ENCODE results near the gene SAP30BP.
A peak's percentile ranks its signal among the peaks of the same experiment; 100 is the strongest.

SAP30BP gene

DNA sequence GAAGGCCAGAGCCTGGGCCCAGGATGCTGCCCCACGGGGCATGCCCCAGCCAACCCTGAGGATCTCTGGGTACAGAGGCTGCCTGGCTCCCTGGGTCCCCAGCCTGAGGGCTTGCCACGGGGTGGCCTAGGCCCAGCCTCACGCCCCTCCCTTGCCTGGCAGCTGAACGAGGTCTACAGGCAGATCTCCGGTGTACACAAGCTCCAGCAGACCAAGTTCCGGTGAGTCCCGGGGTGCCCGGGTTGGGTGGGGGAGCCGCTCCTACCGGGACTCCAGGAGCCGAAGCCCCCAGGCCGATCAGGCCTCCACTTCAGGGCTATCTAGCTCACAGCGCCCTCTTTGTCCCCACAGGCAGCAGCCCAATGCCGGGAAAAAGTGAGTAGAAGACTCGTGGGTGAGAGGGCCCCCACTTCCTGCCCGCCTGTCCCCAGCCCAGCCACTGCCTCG is 73.5 kb downstream of the SAP30BP start:
- no peak overlapping the region for H3K27ac ChIP-seq
- TF ChIP-seq, protein P1, sequence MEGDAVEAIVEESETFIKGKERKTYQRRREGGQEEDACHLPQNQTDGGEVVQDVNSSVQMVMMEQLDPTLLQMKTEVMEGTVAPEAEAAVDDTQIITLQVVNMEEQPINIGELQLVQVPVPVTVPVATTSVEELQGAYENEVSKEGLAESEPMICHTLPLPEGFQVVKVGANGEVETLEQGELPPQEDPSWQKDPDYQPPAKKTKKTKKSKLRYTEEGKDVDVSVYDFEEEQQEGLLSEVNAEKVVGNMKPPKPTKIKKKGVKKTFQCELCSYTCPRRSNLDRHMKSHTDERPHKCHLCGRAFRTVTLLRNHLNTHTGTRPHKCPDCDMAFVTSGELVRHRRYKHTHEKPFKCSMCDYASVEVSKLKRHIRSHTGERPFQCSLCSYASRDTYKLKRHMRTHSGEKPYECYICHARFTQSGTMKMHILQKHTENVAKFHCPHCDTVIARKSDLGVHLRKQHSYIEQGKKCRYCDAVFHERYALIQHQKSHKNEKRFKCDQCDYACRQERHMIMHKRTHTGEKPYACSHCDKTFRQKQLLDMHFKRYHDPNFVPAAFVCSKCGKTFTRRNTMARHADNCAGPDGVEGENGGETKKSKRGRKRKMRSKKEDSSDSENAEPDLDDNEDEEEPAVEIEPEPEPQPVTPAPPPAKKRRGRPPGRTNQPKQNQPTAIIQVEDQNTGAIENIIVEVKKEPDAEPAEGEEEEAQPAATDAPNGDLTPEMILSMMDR (conservative IDR thresholded peaks at IDR 0.05) = no peak

DNA sequence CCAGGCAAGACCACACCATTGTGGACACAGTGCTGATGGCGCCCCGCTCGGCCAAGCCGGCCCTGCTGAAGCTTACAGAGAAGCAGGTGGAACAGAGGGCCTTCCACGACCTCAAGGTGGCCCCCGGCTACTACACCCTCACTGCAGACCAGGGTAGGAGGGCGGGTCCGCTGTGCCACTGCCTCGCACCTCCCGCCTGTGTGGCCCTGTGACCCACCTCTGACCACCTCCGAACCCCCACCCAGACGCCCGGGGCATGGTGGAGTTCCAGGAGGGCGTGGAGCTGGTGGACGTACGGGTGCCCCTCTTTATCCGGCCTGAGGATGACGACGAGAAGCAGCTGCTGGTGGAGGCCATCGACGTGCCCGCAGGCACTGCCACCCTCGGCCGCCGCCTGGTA is 75.2 kb downstream of the SAP30BP start:
- TF ChIP-seq, protein P1 (conservative IDR thresholded peaks at IDR 0.05) = no peak
- no peak overlapping the region for H3K27ac ChIP-seq

DNA sequence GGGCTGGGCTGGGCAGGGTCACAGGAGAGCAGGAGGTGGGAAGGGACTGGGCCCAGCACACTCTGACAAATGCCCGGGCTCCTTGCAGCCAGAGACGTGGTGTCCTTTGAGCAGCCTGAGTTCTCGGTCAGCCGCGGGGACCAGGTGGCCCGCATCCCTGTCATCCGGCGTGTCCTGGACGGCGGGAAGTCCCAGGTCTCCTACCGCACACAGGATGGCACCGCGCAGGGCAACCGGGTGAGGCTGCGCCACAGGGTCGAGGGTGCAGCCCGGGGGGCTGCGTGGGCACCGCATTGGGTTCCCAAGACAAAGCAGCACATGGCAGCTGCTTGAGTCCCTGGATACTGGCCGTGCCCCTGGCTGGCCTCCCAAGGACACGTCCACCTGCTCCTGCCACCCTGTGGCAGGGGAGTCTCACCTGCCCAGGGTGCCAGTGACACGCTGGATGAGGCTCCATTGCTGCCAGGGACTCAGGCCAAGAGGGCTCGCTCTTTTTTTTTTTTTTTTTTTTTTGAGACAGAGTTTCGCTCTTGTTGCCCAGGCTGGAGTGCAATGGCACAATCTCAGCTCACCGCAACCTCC is 76.6 kb downstream of the SAP30BP start:
- TF ChIP-seq, protein P1 (conservative IDR thresholded peaks at IDR 0.05) = no peak
- H3K27ac ChIP-seq = no peak overlapping the region

DNA sequence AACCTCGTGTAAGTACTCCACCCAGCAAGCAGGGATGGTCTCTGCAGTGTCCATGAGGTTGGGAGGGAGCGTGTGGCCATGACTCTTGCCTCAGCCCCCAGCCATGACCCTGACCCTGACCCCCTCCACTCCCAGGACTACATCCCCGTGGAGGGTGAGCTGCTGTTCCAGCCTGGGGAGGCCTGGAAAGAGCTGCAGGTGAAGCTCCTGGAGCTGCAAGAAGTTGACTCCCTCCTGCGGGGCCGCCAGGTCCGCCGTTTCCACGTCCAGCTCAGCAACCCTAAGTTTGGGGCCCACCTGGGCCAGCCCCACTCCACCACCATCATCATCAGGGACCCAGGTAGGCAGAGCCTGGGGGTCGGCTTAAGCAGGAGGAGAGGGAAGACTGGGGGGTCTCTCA is 81.6 kb downstream of the SAP30BP start:
- H3K27ac ChIP-seq = no peak overlapping the region
- TF ChIP-seq, protein P1 (conservative IDR thresholded peaks at IDR 0.05) = no peak

DNA sequence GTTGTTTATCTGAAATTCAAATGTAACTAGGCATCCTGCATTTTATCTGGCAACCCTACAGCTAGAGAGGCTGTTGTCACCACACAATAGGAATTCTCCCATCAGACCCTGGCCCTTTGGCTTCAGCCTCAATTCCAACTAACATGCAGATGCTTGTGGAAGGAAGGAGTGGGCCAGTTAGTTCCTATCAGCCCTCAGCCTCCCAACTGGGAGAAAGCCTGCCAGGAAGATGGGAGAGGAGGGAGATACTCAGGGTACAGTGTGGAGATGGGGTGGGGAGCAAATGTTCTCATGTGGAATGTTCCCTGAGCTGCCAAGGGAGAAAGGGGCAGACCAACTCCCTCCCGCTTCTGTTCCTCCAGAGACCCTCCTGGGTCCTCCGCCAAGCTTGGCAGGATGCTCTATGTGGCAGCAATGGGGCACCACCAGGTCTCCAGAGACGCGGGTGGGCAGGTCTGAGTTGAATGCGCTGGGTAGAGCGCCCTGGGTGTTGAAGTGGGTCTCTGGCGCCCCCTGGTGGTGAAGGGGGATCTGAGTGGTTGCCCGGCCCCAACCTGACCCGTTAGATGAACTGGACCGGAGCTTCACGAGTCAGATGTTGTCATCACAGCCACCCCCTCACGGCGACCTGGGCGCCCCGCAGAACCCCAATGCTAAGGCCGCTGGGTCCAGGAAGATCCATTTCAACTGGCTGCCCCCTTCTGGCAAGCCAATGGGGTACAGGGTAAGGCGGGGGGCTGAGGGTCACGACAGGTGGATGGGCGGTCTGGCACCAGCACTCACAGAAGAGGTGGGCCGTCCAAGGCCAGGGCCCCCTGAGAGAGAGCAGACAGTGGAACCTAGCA is 82.6 kb downstream of the SAP30BP start:
- TF ChIP-seq, protein P1 (conservative IDR thresholded peaks at IDR 0.05) = peak; percentile 93
- H3K27ac ChIP-seq = no peak overlapping the region

DNA sequence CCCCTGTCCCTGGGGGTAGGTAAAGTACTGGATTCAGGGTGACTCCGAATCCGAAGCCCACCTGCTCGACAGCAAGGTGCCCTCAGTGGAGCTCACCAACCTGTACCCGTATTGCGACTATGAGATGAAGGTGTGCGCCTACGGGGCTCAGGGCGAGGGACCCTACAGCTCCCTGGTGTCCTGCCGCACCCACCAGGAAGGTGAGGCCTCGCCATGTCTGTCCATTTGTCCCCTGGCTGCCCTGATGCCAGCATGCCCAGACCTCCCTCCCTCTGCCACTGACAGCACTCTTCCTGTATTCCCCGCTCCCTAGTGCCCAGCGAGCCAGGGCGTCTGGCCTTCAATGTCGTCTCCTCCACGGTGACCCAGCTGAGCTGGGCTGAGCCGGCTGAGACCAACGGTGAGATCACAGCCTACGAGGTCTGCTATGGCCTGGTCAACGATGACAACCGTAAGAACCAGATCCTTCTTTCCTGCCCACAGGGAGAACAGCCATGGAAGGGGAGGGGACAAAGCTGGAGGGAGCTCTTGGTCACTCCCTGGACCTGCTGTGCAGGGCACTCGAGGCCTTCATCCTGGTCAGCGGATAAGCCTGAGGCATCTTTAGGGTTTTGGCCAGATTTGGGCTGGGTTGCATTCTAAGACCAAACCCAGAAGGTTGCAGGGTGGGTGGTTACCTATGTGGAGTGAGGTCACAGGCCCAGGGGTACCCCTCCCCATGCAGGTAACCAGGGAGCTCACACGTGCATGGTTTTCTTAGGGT is 83.7 kb downstream of the SAP30BP start:
- TF ChIP-seq, protein P1 (conservative IDR thresholded peaks at IDR 0.05) = no peak
- no peak overlapping the region for H3K27ac ChIP-seq
